ENCODE results near the gene NOD1. TPM values are rescaled to one million over a fixed set of nuclear protein-coding genes. Genes with fewer than 3 reads are reported as not detected.
"Not testable (repeated sequence)": the region's sequence is repeated elsewhere in the genome, so short reads cannot be mapped to it uniquely, and the experiment has no call there.

Gene NOD1, protein sequence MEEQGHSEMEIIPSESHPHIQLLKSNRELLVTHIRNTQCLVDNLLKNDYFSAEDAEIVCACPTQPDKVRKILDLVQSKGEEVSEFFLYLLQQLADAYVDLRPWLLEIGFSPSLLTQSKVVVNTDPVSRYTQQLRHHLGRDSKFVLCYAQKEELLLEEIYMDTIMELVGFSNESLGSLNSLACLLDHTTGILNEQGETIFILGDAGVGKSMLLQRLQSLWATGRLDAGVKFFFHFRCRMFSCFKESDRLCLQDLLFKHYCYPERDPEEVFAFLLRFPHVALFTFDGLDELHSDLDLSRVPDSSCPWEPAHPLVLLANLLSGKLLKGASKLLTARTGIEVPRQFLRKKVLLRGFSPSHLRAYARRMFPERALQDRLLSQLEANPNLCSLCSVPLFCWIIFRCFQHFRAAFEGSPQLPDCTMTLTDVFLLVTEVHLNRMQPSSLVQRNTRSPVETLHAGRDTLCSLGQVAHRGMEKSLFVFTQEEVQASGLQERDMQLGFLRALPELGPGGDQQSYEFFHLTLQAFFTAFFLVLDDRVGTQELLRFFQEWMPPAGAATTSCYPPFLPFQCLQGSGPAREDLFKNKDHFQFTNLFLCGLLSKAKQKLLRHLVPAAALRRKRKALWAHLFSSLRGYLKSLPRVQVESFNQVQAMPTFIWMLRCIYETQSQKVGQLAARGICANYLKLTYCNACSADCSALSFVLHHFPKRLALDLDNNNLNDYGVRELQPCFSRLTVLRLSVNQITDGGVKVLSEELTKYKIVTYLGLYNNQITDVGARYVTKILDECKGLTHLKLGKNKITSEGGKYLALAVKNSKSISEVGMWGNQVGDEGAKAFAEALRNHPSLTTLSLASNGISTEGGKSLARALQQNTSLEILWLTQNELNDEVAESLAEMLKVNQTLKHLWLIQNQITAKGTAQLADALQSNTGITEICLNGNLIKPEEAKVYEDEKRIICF
- total RNA-seq (2014; rRNA removed; shearing (Covaris generic)): 8.2 and 10.2 TPM in 2 replicates

GRCh38 chr7:30478349-30479201, at the start of gene NOD1:
Gene NOD1 (minus strand): TSS chr7:30478784. CDS start chr7:30456921, 21,863 bp downstream.
- DNase-seq (ENCODE audit: low spot score): peak; percentile 79

GRCh38 chr7:30527297-30527696, 48.7 kb upstream of the NOD1 start:
- not testable (repeated sequence) for DNase-seq (ENCODE audit: low spot score)

GRCh38 chr7:30526163-30526562, 47.6 kb upstream of the NOD1 start:
- DNase-seq (ENCODE audit: low spot score): no peak

DNA sequence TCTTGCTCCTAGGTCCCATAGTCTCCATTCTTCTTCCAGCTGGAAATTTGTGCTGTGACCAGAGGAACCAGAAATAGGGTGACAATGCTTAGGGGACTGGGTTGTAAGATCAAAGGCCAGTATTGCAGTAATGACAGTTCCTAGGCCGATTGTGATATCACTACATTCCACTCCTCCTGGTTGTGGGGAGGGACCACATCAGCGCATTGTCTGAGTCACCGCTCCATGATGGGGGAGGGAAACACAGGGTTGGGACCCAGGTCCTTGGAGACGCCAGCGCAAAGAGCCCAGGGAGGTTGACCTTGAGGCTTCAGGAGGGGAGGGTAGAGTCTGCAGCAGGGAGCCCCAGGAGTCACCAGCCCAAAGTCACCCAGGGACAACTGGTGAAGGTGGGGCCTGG, 46.8 kb upstream of the NOD1 start:
- no peak for DNase-seq (ENCODE audit: low spot score)

DNA sequence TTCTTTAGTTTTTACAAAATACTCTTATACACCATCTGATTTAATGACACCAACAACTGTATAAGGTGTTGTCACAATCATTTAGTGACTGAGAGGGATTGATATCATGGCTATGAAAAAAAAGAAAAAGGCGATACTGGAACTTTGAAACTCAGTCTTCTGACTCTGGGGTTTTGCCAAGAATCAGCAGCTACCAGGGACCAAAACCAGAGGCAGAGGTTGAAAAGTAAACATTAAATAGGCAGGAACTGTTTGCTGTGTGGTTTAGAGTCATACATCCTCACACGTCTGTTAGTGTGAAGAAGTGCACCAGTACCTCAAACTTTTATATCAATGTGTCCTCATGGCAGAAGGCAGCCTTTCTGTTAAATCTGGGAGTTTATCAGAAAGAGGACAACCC, 46.0 kb upstream of the NOD1 start:
- DNase-seq (ENCODE audit: low spot score): no peak

DNA sequence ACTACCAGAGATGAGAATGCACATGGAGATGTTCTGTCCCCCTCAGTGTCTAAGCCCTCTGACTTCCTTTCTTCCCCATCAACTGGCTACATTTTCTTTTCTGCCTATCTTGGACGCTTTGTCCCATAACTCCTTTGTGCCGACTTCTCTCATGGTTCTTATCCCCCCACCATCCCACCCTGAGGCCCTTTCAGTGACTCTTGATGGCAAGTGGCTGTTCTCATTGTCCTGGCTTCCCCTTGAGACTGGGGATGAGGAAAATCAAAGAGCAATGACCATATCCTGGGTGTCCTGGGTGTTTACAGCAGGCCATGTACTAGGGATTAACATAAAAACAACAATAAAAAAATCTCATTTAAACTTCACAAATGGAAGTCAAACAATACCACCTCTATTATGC, 44.9 kb upstream of the NOD1 start:
- DNase-seq (ENCODE audit: low spot score): no peak

DNA sequence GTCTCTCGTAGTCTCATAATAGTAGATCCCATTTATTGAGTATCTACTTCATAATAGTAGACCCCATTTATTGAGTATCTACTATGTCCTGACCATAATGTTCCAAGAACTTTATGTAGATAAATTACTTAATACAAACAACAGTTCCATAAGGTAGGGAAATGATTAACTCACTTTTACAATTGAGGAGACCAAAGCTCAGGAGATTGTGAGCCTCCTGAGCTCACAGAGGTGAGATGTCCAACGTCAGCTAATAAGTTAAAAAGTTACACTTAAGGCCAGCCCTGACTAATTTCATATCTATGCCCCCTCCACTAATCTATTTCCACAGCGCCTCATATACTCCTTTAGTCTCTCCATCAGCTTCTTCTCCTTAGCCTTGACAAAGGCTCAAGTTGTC, 43.6 kb upstream of the NOD1 start:
- DNase-seq (ENCODE audit: low spot score): no peak

DNA sequence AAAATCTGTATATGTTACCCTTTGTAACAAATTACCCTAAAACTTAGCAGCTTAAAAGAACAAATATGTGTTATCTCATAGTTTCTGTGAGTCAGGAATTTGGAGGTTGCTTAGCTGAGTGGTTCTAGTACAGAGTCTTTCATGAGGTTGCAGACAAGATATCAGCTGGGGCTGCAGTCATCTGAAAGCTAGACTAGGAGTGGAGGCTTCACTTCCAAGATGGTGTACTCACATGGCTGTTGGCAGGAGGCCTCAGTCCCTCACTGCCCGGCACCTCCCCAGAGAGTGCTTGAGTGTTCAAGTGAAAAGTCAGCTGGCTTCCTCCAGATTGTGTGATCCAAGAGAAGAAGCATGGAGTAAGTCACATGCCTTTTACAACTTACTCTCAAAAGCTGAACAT, 42.9 kb upstream of the NOD1 start:
- no peak for DNase-seq (ENCODE audit: low spot score)

- DNase-seq (ENCODE audit: low spot score): no peak
These were observed 40.5 kb upstream of the NOD1 start for GRCh38 chr7:30519122-30519521.

DNA sequence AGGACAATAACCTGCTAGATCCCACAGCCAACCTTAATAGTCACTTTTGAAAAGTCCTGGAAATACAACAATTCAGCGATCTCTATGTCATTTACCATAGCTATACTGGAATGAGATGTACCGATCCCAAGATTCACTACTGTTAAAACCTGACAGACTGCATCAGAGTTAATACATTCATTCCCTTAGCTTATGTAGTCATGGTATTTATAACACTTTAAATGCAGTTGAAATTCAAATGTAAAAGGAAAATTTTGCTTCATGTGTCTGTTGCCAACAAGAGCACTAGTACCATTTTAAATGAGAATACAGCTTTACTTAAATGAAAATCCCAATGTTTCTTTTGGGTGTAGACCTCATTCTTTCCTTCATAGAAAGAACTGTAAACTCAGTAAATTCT, 37.2 kb upstream of the NOD1 start:
- DNase-seq (ENCODE audit: low spot score): no peak

- no peak for DNase-seq (ENCODE audit: low spot score)
These were observed 36.2 kb upstream of the NOD1 start for GRCh38 chr7:30514776-30515175.

- no peak for DNase-seq (ENCODE audit: low spot score)
These were observed 35.6 kb upstream of the NOD1 start for GRCh38 chr7:30514177-30514576.

GRCh38 chr7:30513762-30514161, 35.2 kb upstream of the NOD1 start:
- DNase-seq (ENCODE audit: low spot score): no peak

- DNase-seq (ENCODE audit: low spot score): no peak
These were observed 33.5 kb upstream of the NOD1 start for GRCh38 chr7:30511973-30512662.

DNA sequence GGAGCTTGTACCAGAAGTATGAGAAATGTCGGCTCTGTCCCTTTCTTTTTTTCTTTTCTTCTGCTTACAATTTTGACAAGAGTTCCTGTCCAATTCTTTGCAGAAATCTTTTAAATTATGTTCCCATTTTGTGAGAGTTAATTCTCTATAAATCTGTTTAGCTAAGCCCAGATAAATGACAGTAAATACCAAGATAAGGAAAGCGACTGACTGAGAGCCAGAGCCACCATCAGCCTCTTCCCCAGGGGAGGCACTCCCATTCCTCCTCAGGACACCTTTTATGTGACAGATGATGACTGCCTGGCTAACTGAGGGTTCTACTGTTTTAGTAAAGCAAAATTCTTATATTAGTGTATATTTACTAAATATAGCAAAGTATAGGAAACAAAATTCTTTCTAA, 32.9 kb upstream of the NOD1 start:
- DNase-seq (ENCODE audit: low spot score): no peak

DNA sequence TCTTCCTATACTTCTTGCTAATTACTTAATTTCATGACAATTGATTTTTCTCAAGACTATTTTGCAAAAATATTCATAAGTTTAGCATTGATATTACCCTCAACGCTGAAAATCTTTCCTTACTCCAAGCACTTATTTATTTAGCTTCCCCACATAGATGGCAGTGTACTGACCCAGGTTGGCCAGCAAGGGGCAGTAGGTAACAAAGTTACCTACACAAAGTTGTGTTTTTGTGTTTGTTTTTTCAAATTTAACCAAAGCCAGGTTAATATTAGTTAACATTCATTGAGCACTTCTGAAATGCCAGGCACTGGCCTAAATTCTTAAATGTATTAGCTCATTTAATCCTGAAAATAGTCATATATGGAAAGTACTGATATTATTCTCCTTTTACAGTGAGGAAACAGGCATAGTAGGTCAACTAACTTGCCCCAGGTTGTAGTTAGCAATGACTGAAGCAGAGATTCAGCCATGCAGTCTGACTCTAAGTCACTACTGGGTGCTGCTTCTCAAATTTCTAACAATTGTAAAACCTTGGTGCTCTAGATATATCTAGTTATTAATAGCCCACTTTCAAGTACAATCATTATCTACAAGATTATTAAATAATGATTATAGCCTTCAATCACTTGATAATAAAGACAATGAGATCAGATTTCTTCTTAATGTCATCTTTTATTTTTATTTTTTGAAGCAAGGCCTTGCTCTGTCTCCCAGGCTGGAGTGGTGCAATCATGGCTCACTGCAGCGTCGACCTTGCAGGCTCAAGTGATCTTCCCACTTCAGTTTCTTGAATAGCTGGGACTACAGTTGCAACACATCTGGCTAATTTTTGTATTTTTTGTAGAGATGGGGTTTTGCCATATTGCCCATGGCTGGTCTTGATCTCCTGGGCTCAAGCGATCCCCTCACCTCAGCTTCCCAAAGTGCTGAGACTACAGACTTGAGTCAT, 31.8 kb upstream of the NOD1 start:
- peak; percentile 66 for DNase-seq (ENCODE audit: low spot score)

GRCh38 chr7:30509171-30509857, 30.7 kb upstream of the NOD1 start:
- not testable (repeated sequence) for DNase-seq (ENCODE audit: low spot score)

- DNase-seq (ENCODE audit: low spot score): not testable (repeated sequence)
These were observed 28.8 kb upstream of the NOD1 start for GRCh38 chr7:30507346-30507900.

GRCh38 chr7:30505174-30505697, 26.7 kb upstream of the NOD1 start:
- DNase-seq (ENCODE audit: low spot score): no peak
